Peyer's patch (tissue), 4 donors: ENCODE measurements around the gene PYCARD. TPM values are rescaled to one million over a fixed set of nuclear protein-coding genes. Genes with fewer than 3 reads are reported as not detected.

Experiments
- DNase-seq, 3 donors: peaks; one replicate each; pipeline ENCODE4 v3.0.0-alpha.2; 2017 to 2019
- H3K27ac ChIP-seq, 4 donors: fragments of 200-600 bp; sonication (generic); one replicate each; pipeline ENCODE4 v1.5.1; 2016 to 2019
- H3K27me3 ChIP-seq, 2 donors: fragments of 200-600 bp; sonication (generic); one replicate each; pipeline ENCODE4 v1.5.1; 2019
- H3K36me3 ChIP-seq, 3 donors: fragments of 200-600 bp; sonication (generic); one replicate each; pipeline ENCODE4 v1.5.1; 2016 to 2019
- H3K4me1 ChIP-seq, 4 donors: fragments of 200-600 bp; sonication (generic); one replicate each; pipeline ENCODE4 v1.5.1; 2016 to 2019
- H3K4me3 ChIP-seq, 4 donors: fragments of 200-600 bp; sonication (generic); 1 replicate in 3 of 4; 2 replicates in 1 of 4; pipeline ENCODE4 v1.5.1; 2016 to 2019; ENCODE audit warnings: mild to moderate bottlenecking in 1 of 4
- H3K9me3 ChIP-seq, 4 donors: fragments of 200-600 bp; sonication (generic); one replicate each; pipeline ENCODE4 v1.5.1; 2016 to 2019; ENCODE audit warnings: mild to moderate bottlenecking in 1 of 4
- POLR2A ChIP-seq, 2 donors: fragments of 450-650 bp; IDR thresholded peaks; one replicate each; pipeline ENCODE4 v1.5.1; 2017; ENCODE audit warnings: antibody characterized with exemption in 2 of 2, mild to moderate bottlenecking in 2 of 2, moderate library complexity in 2 of 2
- total RNA-seq, 4 donors: library from RNA; depleted of rRNA; stranded (reverse); fragments of >200 nt; gene quantifications; one replicate each; pipeline ENCODE4 v1.1.0, GENCODE V29; 2016
- TF ChIP-seq, protein P1 (sequence below), 6 experiments: fragments of 450-650 bp in 4 of 6; fragments of 200-600 bp in 2 of 6; sonication (generic) in 1 of 6; IDR thresholded peaks; one replicate each; pipeline ENCODE4 v1.5.1; 2017 to 2019; ENCODE audit warnings: antibody characterized with exemption in 6 of 6, mild to moderate bottlenecking in 3 of 6, moderate library complexity in 1 of 6

The PYCARD gene
- total RNA-seq, 4 donors from 2014 or later = 91.1 to 201 (median 125) TPM

DNA sequence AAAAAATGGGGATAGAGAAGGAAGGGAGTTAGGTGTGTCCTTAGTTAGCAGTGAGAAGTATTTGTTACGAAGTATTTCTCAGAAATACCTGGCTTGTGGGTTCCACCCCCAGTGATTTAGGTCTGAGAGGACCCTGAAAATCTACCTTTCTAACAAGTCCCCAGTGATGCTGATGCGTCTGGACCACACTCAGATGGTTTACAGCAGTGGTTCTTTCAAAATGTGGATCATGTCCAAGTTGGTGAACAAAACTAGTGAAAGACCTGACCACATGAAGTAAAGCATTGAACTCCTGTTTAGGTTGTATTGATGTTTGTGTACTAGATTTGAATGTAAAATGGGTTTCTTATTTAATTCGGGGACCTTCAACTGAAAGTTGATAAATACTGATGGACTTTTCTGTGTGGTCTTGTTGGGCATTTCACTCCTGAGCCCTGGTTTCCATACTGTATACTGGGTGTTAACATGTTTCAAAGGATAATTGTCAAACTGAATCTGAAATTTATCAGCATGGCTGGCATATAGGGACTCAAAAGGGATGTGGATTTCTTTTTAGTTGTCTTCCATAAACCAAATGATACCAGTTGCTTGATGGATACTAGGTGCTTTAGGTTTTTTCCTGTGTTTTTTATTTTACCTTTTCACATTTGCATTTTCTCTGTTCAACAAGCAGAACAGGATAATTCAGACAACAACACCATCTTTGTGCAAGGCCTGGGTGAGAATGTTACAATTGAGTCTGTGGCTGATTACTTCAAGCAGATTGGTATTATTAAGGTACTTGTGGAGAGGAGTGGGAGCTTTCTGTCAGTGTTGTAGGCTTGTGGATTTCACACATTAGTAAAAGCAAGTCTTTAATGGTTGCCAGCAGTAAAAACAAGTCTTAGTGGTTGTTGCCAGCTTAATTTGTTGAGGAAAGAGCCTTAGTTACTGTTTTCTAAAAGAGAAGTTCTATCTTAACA is 13.8 kb downstream of the PYCARD start:
- no peak for DNase-seq
- TF ChIP-seq POLR2A (IDR thresholded peaks at IDR 0.05) = no peak
- TF ChIP-seq, protein P1, sequence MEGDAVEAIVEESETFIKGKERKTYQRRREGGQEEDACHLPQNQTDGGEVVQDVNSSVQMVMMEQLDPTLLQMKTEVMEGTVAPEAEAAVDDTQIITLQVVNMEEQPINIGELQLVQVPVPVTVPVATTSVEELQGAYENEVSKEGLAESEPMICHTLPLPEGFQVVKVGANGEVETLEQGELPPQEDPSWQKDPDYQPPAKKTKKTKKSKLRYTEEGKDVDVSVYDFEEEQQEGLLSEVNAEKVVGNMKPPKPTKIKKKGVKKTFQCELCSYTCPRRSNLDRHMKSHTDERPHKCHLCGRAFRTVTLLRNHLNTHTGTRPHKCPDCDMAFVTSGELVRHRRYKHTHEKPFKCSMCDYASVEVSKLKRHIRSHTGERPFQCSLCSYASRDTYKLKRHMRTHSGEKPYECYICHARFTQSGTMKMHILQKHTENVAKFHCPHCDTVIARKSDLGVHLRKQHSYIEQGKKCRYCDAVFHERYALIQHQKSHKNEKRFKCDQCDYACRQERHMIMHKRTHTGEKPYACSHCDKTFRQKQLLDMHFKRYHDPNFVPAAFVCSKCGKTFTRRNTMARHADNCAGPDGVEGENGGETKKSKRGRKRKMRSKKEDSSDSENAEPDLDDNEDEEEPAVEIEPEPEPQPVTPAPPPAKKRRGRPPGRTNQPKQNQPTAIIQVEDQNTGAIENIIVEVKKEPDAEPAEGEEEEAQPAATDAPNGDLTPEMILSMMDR (IDR thresholded peaks at IDR 0.05) = no peak
- H3K27ac ChIP-seq = no peak overlapping the region
- no peaks in the 10 kb centered on the region for H3K9me3 ChIP-seq
- H3K36me3 ChIP-seq = peaks cover 0 to 100% (median 4%) of the 10 kb centered on the region in 3 donors
- no peaks in the 10 kb centered on the region for H3K27me3 ChIP-seq
- peaks cover 0 to 5% (median 0%) of the 10 kb centered on the region in 4 donors for H3K4me1 ChIP-seq
- H3K4me3 ChIP-seq = no peak overlapping the region

DNA sequence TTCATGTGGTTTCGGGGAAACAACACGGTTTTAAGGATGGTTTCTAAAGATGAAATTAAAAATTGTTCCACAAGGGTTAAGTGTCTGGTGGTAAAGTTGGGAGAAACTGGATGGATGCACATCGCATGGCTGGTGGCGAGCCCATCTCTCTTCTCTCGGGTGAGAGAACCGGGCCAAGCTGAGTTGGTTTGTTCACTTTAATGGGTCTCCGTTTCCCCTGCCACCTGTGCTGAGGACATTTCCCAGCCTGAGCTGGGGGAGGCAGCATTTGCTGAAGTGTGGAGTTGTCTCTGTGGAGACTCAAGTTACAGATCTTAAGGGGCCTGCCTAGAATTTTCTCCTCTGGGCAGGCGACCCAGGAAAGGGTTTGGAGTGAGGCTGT is 14.8 kb downstream of the PYCARD start:
- no peak for DNase-seq
- TF ChIP-seq, protein P1 (IDR thresholded peaks at IDR 0.05) = no peak
- TF ChIP-seq POLR2A (IDR thresholded peaks at IDR 0.05) = no peak
- peaks cover 0 to 100% (median 4%) of the 10 kb centered on the region in 3 donors for H3K36me3 ChIP-seq
- H3K27me3 ChIP-seq = no peaks in the 10 kb centered on the region
- H3K27ac ChIP-seq = no peak overlapping the region
- H3K4me3 ChIP-seq = no peak overlapping the region
- no peaks in the 10 kb centered on the region for H3K9me3 ChIP-seq
- H3K4me1 ChIP-seq = peaks cover 0 to 14% (median 3%) of the 10 kb centered on the region in 4 donors

DNA sequence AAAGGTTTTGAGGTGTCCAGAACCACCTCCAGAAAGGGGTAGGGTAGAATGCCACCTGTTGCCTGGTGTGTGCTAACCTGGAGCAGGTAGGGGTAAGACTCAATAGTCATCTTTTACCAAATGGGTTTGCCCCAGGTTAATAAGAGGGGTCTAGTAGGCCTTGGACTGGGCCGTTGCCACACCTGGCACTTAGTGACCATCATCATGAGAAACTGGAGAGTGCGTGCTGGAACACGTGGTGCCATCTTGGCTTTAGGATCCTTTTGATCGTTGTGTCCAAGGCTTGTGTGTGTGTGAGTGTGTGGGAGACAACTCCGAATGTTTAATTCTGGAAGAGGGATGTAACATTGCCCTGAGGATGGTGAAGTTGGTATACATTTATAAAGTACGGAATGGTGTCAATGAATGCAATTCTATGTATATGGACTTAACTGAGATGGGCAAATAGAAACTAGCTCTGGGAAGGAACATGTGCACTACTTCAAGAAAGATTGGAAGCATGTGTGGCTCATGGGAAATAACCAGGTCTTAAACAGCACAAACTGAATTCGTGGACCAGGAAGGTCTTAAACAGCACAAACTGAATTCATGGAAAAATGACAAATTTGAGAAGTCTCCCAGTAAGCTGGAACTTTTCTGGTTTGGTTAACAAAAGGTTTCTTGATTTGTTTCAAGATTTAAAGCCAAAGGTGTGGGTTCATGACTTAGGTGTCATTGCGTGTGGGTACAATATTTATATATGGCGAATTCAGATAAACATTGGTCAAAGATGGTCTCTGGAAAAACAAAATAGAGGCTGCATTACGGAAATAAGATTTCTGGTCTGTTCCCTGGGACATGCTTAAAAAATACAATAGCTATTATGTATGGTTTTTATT is 15.4 kb downstream of the PYCARD start:
- peaks cover 0 to 21% (median 9%) of the 10 kb centered on the region in 4 donors for H3K4me1 ChIP-seq

DNA sequence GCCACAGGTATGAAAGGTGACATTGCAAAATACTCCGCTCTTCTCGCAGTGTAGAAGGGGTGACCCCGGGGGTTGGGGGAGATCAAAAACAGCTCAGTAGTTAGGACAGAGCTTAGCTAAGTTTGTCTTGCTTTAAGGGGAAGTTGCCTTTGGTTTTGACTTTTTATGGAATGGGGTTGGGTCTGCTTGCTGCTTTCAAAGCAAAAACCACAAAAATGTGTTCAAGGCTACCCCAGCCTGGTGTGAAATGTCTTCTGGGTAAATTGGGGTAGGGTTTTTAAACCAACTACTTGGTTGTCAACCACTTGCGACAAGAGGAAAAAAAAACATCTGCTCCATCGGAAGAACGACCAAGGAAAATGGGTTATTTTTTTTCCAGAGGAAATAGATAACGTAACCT is 16.4 kb downstream of the PYCARD start:
- Histone ChIP-seq H3K4me1 (peaks cover 0 to 29% (median 12%) of the 10 kb centered on the region in 4 donors), H3K36me3 (peaks cover 0 to 86% (median 4%) of the 10 kb centered on the region in 3 donors), H3K27ac (no peak overlapping the region), H3K27me3 (no peaks in the 10 kb centered on the region), H3K4me3 (no peak overlapping the region), H3K9me3 (no peaks in the 10 kb centered on the region)
- no peak for TF ChIP-seq POLR2A (IDR thresholded peaks at IDR 0.05)
- TF ChIP-seq, protein P1 (IDR thresholded peaks at IDR 0.05) = no peak
- DNase-seq = no peak

More for the DNA sequence above, 15.4 kb downstream of the PYCARD start:
- no peaks in the 10 kb centered on the region for H3K27me3 ChIP-seq
- no peak overlapping the region for H3K4me3 ChIP-seq
- TF ChIP-seq POLR2A (IDR thresholded peaks at IDR 0.05) = no peak
- H3K9me3 ChIP-seq = no peaks in the 10 kb centered on the region
- peaks cover 0 to 96% (median 4%) of the 10 kb centered on the region in 3 donors for H3K36me3 ChIP-seq
- DNase-seq = no peak
- H3K27ac ChIP-seq = no peak overlapping the region

DNA sequence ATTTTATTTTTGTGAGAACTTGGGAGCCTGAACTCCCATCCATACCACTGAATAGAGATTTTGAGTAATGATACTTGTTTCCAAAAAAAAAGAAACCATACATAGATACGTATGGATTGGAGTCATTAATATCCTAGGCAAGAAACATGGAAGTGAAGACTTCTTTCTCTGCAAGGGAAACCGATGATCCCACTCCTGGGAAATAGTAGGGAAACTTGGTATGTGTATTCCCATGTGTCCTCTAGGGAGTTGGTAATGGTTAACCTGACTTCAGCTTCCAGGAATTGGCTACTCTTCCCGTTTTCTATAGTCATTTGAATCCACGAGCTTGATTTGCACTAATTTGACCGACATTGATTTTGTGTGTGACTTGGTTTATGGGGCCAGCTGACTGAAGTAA is 17.2 kb downstream of the PYCARD start:
- Histone ChIP-seq H3K4me3 (no peak overlapping the region), H3K4me1 (peaks cover 0 to 29% (median 12%) of the 10 kb centered on the region in 4 donors), H3K27me3 (no peaks in the 10 kb centered on the region), H3K36me3 (peaks cover 0 to 78% (median 0%) of the 10 kb centered on the region in 3 donors), H3K9me3 (no peaks in the 10 kb centered on the region), H3K27ac (no peak overlapping the region)
- DNase-seq = no peak
- TF ChIP-seq, protein P1 (IDR thresholded peaks at IDR 0.05) = no peak
- TF ChIP-seq POLR2A (IDR thresholded peaks at IDR 0.05) = no peak
